ENCODE measurements around the gene PRAME.

DNA sequence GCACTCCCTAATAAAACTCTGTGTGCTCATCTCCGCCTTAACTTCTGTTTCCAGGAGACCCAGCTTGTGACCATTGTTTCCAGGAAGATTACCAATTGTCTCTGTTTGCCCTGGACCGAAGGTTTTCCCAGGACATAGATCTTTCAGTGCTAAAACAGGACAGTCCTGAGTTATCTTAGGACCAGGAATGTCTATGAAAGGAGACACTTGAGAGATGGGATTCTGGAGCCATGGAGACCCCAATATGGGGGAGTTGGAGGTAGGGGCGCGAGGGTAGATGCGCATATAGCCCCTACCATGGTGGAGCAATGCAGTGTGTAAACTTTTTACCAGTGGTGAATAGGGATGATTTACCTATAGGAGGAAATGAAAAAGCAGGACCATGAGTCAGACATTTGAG is 10.2 kb upstream of the PRAME start:
- TF ChIP-seq, protein P1, sequence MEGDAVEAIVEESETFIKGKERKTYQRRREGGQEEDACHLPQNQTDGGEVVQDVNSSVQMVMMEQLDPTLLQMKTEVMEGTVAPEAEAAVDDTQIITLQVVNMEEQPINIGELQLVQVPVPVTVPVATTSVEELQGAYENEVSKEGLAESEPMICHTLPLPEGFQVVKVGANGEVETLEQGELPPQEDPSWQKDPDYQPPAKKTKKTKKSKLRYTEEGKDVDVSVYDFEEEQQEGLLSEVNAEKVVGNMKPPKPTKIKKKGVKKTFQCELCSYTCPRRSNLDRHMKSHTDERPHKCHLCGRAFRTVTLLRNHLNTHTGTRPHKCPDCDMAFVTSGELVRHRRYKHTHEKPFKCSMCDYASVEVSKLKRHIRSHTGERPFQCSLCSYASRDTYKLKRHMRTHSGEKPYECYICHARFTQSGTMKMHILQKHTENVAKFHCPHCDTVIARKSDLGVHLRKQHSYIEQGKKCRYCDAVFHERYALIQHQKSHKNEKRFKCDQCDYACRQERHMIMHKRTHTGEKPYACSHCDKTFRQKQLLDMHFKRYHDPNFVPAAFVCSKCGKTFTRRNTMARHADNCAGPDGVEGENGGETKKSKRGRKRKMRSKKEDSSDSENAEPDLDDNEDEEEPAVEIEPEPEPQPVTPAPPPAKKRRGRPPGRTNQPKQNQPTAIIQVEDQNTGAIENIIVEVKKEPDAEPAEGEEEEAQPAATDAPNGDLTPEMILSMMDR (IDR thresholded peaks at IDR 0.05), result no peak
- TF ChIP-seq EP300 (IDR thresholded peaks at IDR 0.05; ENCODE audit: low read depth) (no peak), POLR2A (IDR thresholded peaks at IDR 0.05) (no peak)
